Activated T-cell treated with anti-CD3 and anti-CD28 coated beads, Interleukin-2, amount 50 U/mL, for 72 hours (primary cell): ENCODE measurements around the gene CD93. TPM values are rescaled to one million over a fixed set of nuclear protein-coding genes. Genes with fewer than 3 reads are reported as not detected.
A peak's percentile ranks its signal among the peaks of the same experiment; 100 is the strongest.

Experiments used
- ATAC-seq, 2 donors: fragments of 150-1000 bp; cut with Tn5 transposase; replicated peaks in 1 of 2; 2 replicates each; pipeline ENCODE4 v1.10.0; 2021; ENCODE audit warnings: moderate library complexity in 2 of 2, mild to moderate bottlenecking in 1 of 2
- DNase-seq, 2 donors: peaks; one replicate each; pipeline ENCODE4 v3.0.0; 2021 to 2022; ENCODE audit warnings: mixed read lengths in 1 of 2
- H3K27ac Mint-ChIP-seq: one replicate; pipeline ENCODE4 v1.8.0; 2022; ENCODE audit warnings: mild to moderate bottlenecking, moderate library complexity, mixed read lengths
- H3K27me3 Mint-ChIP-seq: one replicate; pipeline ENCODE4 v1.8.0; 2022; ENCODE audit warnings: low read depth, mixed read lengths
- H3K36me3 Mint-ChIP-seq, 2 donors: one replicate each; pipeline ENCODE4 v1.8.0; 2022; ENCODE audit warnings: mixed read lengths in 2 of 2, mild to moderate bottlenecking in 1 of 2; ENCODE audit not compliant: insufficient read depth in 2 of 2
- H3K4me1 Mint-ChIP-seq: one replicate; pipeline ENCODE4 v1.8.0; 2022; ENCODE audit warnings: low read depth, mixed read lengths
- H3K4me3 Mint-ChIP-seq, 2 donors: one replicate each; pipeline ENCODE4 v1.8.0; 2022; ENCODE audit warnings: mild to moderate bottlenecking in 2 of 2, mixed read lengths in 2 of 2, moderate library complexity in 2 of 2
- H3K9me3 Mint-ChIP-seq, 2 donors: one replicate each; pipeline ENCODE4 v1.8.0; 2022; ENCODE audit warnings: mixed read lengths in 2 of 2
- total RNA-seq, 2 donors: library from RNA; stranded (reverse); gene quantifications; one replicate each; pipeline ENCODE4 v1.2.3, GENCODE V29; 2022

The CD93 gene
- total RNA-seq, 2 donors from 2014 or later, result 0.36 to 2.0 TPM

DNA sequence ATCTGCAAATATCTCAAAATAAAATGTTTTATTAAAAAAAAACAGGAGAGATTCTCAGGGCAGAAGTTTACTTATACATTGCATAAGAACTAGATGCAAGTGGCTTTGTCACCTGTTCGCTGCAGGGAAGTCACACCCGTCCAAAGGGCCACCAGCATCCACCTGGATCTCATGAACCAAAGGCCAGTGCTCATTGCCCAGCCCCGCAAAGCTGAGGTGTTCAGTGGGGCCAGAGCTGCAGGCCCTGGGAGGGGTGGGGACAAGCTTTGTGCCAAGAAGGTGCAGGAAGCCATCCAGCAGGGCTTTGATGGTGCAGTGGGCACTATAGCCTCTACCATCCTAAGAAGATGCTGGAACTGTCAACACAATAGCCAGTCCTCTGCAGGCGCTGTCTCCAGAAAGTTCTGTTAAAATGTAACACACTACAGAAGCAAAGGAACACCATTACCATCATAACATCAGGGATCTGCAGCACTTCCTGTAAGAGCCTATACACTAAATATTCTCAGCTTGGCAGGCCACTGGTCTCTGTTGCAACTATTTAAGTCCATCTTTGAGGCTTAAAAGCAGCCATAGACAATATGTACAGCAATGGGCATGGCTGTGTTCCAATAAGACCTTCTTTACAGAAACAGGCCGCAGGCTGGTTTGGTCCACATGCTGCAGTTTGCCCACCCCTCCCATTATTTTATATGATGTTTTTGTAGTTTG, 15.7 kb upstream of the CD93 start:
- Mint-ChIP-seq H3K4me1 (no peaks in the 10 kb centered on the region), H3K36me3 (no peaks in the 10 kb centered on the region), H3K4me3 (no peak overlapping the region), H3K9me3 (no peaks in the 10 kb centered on the region), H3K27ac (no peak overlapping the region), H3K27me3 (no peaks in the 10 kb centered on the region)
- ATAC-seq, result no peak
- no peak for DNase-seq

- Mint-ChIP-seq H3K9me3 (no peaks in the 10 kb centered on the region), H3K36me3 (no peaks in the 10 kb centered on the region), H3K27ac (no peak overlapping the region), H3K27me3 (no peaks in the 10 kb centered on the region), H3K4me3 (no peak overlapping the region), H3K4me1 (no peaks in the 10 kb centered on the region)
- DNase-seq, result no peak
- no peak for ATAC-seq
Measured at GRCh38 chr20:23100720-23101107, 14.6 kb upstream of the CD93 start.

DNA sequence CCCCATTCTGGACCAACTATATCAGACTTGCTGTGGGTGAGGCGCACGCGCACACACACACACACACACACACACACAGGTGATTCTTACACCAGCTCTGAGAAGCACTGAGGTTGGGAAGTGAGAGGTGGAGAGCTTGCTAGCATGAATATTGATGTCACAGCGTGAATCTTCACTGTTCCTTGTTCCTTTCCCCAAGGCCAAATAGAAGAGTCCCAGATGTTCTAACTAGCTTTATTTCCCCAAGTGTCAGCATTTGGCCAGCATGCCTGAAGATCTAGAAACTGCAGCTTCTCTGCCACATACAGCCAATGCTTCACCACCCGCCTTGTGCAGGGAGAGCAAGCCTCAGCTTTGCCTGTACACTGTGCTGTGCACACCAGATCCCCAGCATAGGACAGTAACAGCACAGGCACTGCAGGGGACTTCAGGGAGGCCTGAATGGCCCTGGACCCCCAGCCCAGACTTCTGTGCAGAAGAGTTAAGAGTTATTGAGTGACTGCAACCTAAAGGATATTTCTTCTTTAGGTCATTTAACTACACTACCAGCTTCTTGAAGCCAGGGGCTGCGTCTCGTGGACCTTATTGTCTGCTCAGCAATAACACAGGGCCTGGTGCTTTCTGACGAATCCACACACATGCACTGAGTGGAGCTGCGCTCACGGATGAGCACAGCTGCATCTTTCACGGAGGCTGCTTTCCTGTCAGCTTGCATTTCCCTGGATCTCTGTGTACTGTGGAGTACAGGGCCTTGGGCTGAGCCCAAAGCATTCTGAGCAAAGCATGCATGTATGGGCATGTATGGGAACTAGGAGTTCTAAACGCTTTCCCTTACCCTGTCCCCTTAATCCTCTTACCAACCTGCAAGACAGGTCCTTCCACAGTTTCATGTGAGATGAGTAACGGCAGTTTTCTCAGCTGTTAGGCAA, 13.9 kb upstream of the CD93 start:
- H3K27me3 Mint-ChIP-seq, result no peaks in the 10 kb centered on the region
- no peak for ATAC-seq

DNA sequence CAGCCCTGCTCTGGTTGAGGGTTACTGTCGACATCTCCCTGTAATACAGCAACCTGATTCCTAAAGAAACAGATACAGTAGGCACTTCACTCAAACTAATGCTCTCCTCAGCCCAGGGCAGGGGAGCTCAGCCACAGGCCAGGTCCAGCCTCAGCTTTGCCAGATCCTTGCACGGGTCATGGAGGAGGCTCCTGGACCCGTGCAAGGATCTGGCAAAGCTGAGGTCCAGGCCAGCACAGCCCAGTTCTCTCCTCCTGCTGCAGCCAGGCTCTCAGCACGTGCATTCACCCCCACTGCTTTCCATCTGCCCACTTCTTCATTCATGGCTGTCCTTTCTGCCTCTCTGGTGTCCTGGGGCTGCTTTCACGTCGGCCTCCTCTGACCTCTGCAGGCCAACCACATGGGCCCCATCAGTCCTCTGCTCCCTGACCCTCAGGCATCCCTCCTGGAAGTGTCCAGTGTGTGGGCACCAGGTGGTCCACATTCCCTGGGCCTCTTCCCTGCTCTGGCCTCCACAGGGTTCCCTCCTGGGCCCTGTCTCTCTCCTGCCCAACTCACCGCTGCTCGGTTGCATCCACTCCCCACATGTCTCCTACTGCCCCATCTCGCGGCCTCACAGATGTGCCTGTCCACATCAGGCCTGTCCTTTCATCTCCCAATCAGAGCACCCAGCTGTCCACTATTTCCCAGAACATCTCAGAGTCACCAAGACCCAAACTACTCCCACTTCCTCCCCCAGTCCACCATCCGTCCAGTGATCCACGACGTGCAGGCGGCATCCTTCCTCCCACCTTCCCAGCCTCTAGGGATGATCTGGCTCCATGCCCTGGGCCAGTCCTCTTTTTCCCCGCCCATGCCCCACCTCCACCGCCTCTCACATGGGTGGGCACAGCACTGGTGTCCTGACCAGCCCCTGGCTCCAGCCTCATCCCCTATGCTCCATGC, 11.8 kb upstream of the CD93 start:
- Mint-ChIP-seq H3K4me3 (no peak overlapping the region), H3K36me3 (no peaks in the 10 kb centered on the region), H3K4me1 (no peaks in the 10 kb centered on the region), H3K9me3 (no peaks in the 10 kb centered on the region), H3K27ac (no peak overlapping the region), H3K27me3 (no peaks in the 10 kb centered on the region)
- no peak for ATAC-seq
- DNase-seq, result no peak

More for the DNA sequence above, 13.9 kb upstream of the CD93 start:
- Mint-ChIP-seq H3K4me1 (no peaks in the 10 kb centered on the region), H3K4me3 (no peak overlapping the region), H3K27ac (no peak overlapping the region), H3K9me3 (no peaks in the 10 kb centered on the region), H3K36me3 (no peaks in the 10 kb centered on the region)
- no peak for DNase-seq

DNA sequence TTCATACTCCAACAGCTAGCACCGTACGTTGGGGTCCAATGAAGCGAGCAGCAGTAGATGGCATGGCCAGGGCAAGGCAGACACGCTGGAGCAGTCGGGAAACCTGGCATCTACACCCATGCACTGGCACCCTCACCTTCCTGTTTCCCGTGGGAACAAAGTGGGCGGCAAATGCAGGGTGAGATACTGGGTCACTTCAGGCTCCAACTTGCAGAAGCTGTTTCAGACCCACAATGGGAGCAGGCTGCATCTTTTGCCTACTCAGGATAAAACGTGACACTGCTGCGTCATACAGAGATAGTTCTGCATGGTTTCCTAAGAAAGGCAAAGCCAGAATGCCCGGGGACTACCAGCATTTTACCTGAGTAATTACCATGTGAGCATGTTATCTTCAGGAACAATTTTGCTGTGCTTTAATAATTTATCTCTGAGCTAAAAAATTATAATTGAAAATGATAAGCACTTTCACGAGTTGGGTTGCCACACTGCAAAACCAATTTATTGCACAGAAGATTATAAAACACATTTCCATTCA, 10.9 kb upstream of the CD93 start:
- no peak overlapping the region for H3K4me3 Mint-ChIP-seq
- no peak for ATAC-seq

DNA sequence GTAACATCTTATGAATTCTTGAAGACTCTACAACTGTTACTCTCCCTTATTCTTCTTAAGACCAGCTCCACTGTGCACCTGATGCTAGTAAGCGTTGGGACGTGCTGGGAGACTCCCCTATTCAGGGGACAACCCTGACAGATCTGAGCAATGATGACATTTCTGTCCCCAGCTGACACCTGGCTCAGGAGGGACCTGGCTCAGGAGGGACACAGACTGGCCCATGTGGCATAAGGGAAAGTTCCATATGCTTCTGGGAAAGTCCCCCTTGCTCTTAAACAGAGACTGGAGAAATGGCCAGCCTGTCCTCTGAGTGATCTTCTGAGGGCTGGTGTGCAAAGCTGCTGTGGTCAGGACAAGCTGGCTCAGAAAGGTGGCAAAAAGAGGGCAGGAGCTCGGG, 10.0 kb upstream of the CD93 start:
- ATAC-seq (no peak), DNase-seq (no peak)
- Mint-ChIP-seq H3K27ac (no peak overlapping the region), H3K9me3 (no peaks in the 10 kb centered on the region), H3K27me3 (no peaks in the 10 kb centered on the region), H3K4me3 (no peak overlapping the region), H3K36me3 (no peaks in the 10 kb centered on the region), H3K4me1 (no peaks in the 10 kb centered on the region)

More for the DNA sequence above, 10.9 kb upstream of the CD93 start:
- Mint-ChIP-seq H3K4me1 (no peaks in the 10 kb centered on the region), H3K27ac (no peak overlapping the region), H3K27me3 (no peaks in the 10 kb centered on the region), H3K36me3 (no peaks in the 10 kb centered on the region), H3K9me3 (no peaks in the 10 kb centered on the region)
- no peak for DNase-seq

- ATAC-seq, result no peak
- DNase-seq, result no peak
- Mint-ChIP-seq H3K27me3 (no peaks in the 10 kb centered on the region), H3K9me3 (no peaks in the 10 kb centered on the region), H3K36me3 (no peaks in the 10 kb centered on the region), H3K4me3 (no peak overlapping the region), H3K4me1 (no peaks in the 10 kb centered on the region), H3K27ac (no peak overlapping the region)
Measured at GRCh38 chr20:23095499-23095898, 9.4 kb upstream of the CD93 start.

- H3K4me1 Mint-ChIP-seq, result no peaks in the 10 kb centered on the region
- no peaks in the 10 kb centered on the region for H3K36me3 Mint-ChIP-seq
- H3K27ac Mint-ChIP-seq, result no peak overlapping the region
- no peak for DNase-seq
- H3K9me3 Mint-ChIP-seq, result no peaks in the 10 kb centered on the region
- peak in 1 of 2 donors; percentile 36 for ATAC-seq
- peak overlapping the region in 1 of 2 donors; percentile 6 for H3K4me3 Mint-ChIP-seq
- H3K27me3 Mint-ChIP-seq, result no peaks in the 10 kb centered on the region
Measured at GRCh38 chr20:23094927-23095326, 8.8 kb upstream of the CD93 start.

- peak in 1 of 2 donors; percentile 68 for ATAC-seq
- no peak for DNase-seq
- H3K9me3 Mint-ChIP-seq, result no peaks in the 10 kb centered on the region
Measured at GRCh38 chr20:23094213-23094896, 8.2 kb upstream of the CD93 start.

GRCh38 chr20:23093613-23094012, 7.5 kb upstream of the CD93 start:
- Mint-ChIP-seq H3K27ac (no peak overlapping the region), H3K36me3 (no peaks in the 10 kb centered on the region), H3K27me3 (no peaks in the 10 kb centered on the region), H3K4me3 (no peak overlapping the region), H3K4me1 (no peaks in the 10 kb centered on the region), H3K9me3 (no peaks in the 10 kb centered on the region)
- ATAC-seq (no peak), DNase-seq (no peak)

More at GRCh38 chr20:23094213-23094896, 8.2 kb upstream of the CD93 start:
- Mint-ChIP-seq H3K36me3 (no peaks in the 10 kb centered on the region), H3K4me3 (peak overlapping the region in 1 of 2 donors; percentile 6), H3K27me3 (no peaks in the 10 kb centered on the region), H3K27ac (no peak overlapping the region), H3K4me1 (no peaks in the 10 kb centered on the region)

GRCh38 chr20:23092861-23093495, 6.9 kb upstream of the CD93 start:
- no peak overlapping the region for H3K4me3 Mint-ChIP-seq
- H3K4me1 Mint-ChIP-seq, result no peaks in the 10 kb centered on the region
- ATAC-seq (no peak), DNase-seq (no peak)
- no peaks in the 10 kb centered on the region for H3K36me3 Mint-ChIP-seq
- H3K27ac Mint-ChIP-seq, result no peak overlapping the region
- H3K27me3 Mint-ChIP-seq, result no peaks in the 10 kb centered on the region
- no peaks in the 10 kb centered on the region for H3K9me3 Mint-ChIP-seq

GRCh38 chr20:23092384-23092756, 6.2 kb upstream of the CD93 start:
- no peak for DNase-seq
- Mint-ChIP-seq H3K27me3 (no peaks in the 10 kb centered on the region), H3K4me1 (peaks cover 3% of the 10 kb centered on the region), H3K36me3 (no peaks in the 10 kb centered on the region), H3K4me3 (no peak overlapping the region), H3K9me3 (no peaks in the 10 kb centered on the region), H3K27ac (no peak overlapping the region)
- no peak for ATAC-seq
